SJCRH30 (cell line): Measurements from ENCODE around the gene RPL6. TPM values are rescaled to one million over a fixed set of nuclear protein-coding genes. Genes with fewer than 3 reads are reported as not detected.

ENCODE experiments used
- DNase-seq, 2 experiments: peaks; one replicate each; pipeline ENCODE4 v3.0.0-alpha.2; 2015 to 2020
- H3K27ac ChIP-seq: fragments of 250-450 bp; sonication (Bioruptor Pico); 2 replicates; pipeline ENCODE4 v1.5.1; 2020; ENCODE audit warnings: mild to moderate bottlenecking, moderate library complexity
- H3K27me3 ChIP-seq: fragments of 250-450 bp; sonication (Bioruptor Pico); 2 replicates; pipeline ENCODE4 v1.5.1; 2020; ENCODE audit warnings: mild to moderate bottlenecking, moderate library complexity
- H3K36me3 ChIP-seq: fragments of 250-450 bp; sonication (Bioruptor Pico); 2 replicates; pipeline ENCODE4 v1.5.1; 2020; ENCODE audit warnings: mild to moderate bottlenecking, moderate library complexity
- H3K4me1 ChIP-seq: fragments of 250-450 bp; sonication (Bioruptor Pico); 2 replicates; pipeline ENCODE4 v1.5.1; 2020; ENCODE audit warnings: mild to moderate bottlenecking, moderate library complexity
- H3K4me3 ChIP-seq: fragments of 250-450 bp; sonication (Bioruptor Pico); 2 replicates; pipeline ENCODE4 v1.5.1; 2020; ENCODE audit warnings: mild to moderate bottlenecking, moderate library complexity
- H3K9me3 ChIP-seq: fragments of 250-450 bp; sonication (Bioruptor Pico); replicated peaks from 2 replicates; pipeline ENCODE4 v1.5.1; 2020; ENCODE audit warnings: mild to moderate bottlenecking, moderate library complexity
- total RNA-seq: library from RNA; depleted of rRNA; stranded (reverse); fragments of >200 nt; shearing (Covaris generic); gene quantifications from 2 replicates; pipeline ENCODE4 v1.2.3, GENCODE V29; 2014; rRNA removed

The RPL6 gene
- total RNA-seq, 1 experiment from 2014 or later: 2,941 TPM

DNA sequence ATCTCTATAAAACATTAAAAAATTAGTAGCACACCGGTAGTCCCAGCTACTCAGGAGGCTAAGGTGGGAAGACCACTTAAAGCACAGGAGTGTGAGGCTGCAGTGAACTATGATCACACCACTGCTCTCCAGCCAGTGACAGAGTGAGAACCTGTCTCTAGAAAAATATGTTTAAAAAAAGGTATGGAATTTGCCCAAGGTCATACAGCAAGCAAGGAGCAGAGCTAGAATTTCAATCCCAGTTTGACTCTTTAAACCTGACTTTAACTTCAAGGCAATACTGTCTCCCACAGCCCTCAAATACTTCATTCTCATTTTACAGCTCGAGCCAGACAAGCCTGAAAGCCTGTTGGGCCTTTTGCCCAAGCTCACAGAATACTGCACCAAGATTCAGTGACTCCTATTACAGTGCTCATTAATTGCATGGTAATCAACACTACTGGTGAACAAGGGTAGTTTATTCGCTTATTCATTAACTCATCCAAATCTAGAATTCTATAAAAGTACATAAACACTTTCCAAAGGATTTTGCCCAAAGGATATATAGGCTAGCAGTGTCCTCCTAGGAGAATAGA is 35.2 kb downstream of the RPL6 start:
- H3K4me1 ChIP-seq: no peaks in the 10 kb centered on the region
- no peaks in the 10 kb centered on the region for H3K27me3 ChIP-seq
- no peak for DNase-seq

DNA sequence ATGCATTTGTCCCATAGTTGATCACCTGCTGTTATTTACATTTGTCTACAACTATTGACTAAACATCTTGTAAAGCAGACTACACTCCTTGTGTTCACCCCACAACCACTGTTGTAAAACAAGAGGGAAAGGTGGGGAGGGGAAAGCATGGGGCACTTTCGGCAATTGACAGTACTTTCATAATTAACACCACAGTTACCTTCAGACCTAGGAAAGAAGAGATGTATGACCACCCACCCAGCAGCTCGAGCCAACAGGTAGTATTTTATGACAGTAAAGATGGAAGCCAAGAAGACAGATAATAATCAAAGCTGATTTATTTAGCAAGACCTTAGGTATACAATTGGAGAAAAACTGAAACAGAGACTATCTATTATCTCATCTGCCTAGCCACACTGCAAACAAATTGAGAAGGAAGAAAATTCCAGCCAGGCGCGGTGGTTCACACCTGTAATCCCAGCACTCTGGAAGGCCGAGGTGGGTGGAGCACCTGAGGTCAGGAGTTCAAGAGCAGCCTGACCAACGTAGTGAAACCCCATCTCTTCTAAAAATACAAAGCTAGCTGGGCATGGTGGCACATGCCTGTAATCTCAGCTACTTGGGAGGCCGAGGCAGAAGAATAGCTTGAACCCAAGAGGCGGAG is 38.4 kb downstream of the RPL6 start:
- H3K27ac ChIP-seq: no peak overlapping the region
- no peaks in the 10 kb centered on the region for H3K4me1 ChIP-seq
- DNase-seq: no peak
- no peak overlapping the region for H3K4me3 ChIP-seq
- peaks cover 4% of the 10 kb centered on the region; the same call in 1 of the 2 replicates for H3K9me3 ChIP-seq
- no peaks in the 10 kb centered on the region for H3K36me3 ChIP-seq
- no peaks in the 10 kb centered on the region for H3K27me3 ChIP-seq

More for the DNA sequence above, 35.2 kb downstream of the RPL6 start:
- Histone ChIP-seq H3K4me3 (no peak overlapping the region), H3K9me3 (peaks cover 4% of the 10 kb centered on the region; the same call in 1 of the 2 replicates), H3K27ac (no peak overlapping the region), H3K36me3 (no peaks in the 10 kb centered on the region)

DNA sequence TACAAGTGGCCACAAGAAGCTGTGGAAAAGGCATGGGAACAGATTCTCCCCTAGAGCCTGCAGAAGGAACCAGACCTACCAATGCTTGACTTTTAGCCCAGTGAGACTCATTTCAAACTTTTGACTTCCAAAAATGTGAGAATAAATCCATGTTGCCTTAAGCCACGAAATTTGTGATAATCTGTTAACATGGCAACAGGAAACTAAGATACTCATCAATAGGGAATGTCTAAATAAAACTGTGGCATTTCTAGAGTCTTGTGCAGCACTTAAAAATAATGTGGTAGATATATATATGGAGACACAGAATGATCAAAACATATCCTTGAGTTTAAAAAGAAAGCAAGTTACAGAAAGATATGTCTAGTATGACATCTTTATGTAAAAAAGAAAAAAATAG is 39.2 kb downstream of the RPL6 start:
- Histone ChIP-seq H3K9me3 (peaks cover 2% of the 10 kb centered on the region; the same call in 1 of the 2 replicates), H3K36me3 (no peaks in the 10 kb centered on the region), H3K27me3 (no peaks in the 10 kb centered on the region), H3K4me3 (no peak overlapping the region), H3K4me1 (no peaks in the 10 kb centered on the region), H3K27ac (no peak overlapping the region)
- DNase-seq: no peak

DNA sequence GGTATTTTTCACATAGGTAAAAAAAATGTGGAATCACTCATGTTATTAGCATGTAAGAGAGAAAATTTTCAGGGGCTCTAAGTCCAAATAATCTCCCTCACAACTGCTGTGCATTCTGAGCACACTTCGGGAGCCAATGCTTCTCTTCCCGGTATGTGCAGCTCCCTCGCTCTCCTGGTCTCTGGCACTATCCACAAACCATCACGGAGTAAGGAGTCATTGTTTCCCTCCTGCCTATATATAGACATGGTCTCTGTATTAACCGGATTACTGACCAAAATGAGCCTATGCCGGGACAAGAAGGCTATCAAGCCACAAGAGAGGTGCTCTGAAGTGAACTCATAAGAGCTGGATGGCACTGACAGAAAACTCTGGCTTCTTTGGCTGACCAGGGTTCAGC is 40.5 kb downstream of the RPL6 start:
- Histone ChIP-seq H3K27ac (no peak overlapping the region), H3K4me3 (no peak overlapping the region), H3K9me3 (no peaks in the 10 kb centered on the region), H3K27me3 (no peaks in the 10 kb centered on the region), H3K36me3 (no peaks in the 10 kb centered on the region), H3K4me1 (no peaks in the 10 kb centered on the region)
- DNase-seq: no peak

DNA sequence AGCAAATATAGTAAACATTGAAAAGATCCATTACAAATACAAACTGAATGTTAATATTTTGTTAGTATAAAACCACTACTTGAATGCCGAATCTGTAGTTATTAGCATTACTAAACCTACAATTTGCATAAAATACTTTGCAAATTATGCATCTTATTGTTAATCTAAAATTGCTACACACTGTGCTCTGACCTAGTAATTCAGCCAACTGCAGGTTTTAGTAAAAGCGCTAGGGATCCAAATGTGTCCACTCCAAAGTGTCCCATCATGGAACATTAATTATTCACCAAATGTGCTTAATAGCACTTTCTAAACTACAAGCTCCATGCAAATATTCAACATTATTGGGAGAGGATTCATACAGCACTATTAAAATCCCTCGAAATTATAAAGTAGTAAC is 41.4 kb downstream of the RPL6 start:
- Histone ChIP-seq H3K9me3 (no peaks in the 10 kb centered on the region), H3K36me3 (no peaks in the 10 kb centered on the region), H3K27me3 (no peaks in the 10 kb centered on the region), H3K4me3 (no peak overlapping the region), H3K4me1 (no peaks in the 10 kb centered on the region), H3K27ac (no peak overlapping the region)
- DNase-seq: no peak

DNA sequence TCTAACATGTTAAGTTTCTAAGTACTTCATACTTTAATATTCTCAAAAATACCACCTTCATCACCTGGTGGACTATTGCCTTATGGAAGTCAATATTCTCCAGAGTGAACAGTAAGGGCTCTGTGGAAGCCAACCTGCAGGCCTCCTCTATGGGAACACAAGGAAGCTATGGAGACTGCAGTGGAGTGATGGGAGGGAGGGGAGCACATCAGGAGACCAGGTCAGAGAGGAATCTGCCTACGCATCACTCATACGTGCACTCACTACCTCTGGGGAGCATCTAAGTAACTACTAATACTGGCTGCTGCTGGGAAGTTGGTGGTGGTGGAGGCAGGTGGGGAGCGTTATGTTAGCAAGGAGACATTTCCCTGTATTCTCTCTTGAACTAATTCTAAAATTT is 47.1 kb downstream of the RPL6 start:
- no peaks in the 10 kb centered on the region for H3K4me1 ChIP-seq
- no peak overlapping the region for H3K4me3 ChIP-seq
- H3K36me3 ChIP-seq: no peaks in the 10 kb centered on the region
- H3K27ac ChIP-seq: no peak overlapping the region
- H3K9me3 ChIP-seq: no peaks in the 10 kb centered on the region
- H3K27me3 ChIP-seq: no peaks in the 10 kb centered on the region
- no peak for DNase-seq

DNA sequence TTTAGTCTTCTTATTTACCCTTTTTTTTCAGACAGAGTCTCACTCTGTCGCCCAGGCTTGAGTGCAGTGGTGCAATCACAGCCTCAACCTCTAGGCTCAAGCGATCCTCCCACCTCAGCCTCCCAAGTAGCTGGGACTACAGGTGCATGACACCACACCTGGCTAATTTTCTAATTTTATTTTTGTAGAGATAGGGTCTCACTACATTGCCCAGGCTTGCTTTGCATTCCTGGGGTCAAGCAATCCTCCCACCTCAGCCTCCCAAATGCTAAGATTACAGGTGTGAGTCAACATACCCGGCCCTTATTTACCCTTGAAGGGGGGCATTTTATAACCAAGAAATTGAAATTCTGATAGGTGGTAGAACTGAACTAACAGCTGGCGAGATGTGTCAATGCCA is 48.1 kb downstream of the RPL6 start:
- Histone ChIP-seq H3K27ac (no peak overlapping the region), H3K4me1 (no peaks in the 10 kb centered on the region), H3K9me3 (no peaks in the 10 kb centered on the region), H3K36me3 (no peaks in the 10 kb centered on the region), H3K27me3 (no peaks in the 10 kb centered on the region), H3K4me3 (no peak overlapping the region)
- no peak for DNase-seq

DNA sequence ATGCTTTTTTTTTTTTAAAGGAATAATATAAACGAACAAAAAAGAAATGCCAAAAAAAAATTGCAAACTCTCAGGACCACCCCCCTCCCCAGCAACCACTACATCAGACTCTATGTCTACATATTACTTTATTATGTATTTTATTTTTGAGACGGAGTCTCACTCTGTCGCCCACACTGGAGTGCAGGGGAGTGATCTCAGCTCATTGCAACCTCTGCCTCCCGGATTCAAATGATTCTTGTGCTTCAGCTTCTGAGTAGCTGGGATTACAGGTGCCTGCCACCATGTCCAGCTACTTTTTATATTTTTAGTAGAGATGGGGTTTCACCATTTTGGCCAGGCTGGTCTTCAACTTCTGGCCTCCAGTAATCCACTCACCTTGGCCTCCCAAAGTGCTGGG is 50.1 kb downstream of the RPL6 start:
- Histone ChIP-seq H3K4me3 (no peak overlapping the region), H3K9me3 (no peaks in the 10 kb centered on the region), H3K36me3 (no peaks in the 10 kb centered on the region), H3K27me3 (no peaks in the 10 kb centered on the region), H3K27ac (no peak overlapping the region), H3K4me1 (no peaks in the 10 kb centered on the region)
- DNase-seq: no peak

DNA sequence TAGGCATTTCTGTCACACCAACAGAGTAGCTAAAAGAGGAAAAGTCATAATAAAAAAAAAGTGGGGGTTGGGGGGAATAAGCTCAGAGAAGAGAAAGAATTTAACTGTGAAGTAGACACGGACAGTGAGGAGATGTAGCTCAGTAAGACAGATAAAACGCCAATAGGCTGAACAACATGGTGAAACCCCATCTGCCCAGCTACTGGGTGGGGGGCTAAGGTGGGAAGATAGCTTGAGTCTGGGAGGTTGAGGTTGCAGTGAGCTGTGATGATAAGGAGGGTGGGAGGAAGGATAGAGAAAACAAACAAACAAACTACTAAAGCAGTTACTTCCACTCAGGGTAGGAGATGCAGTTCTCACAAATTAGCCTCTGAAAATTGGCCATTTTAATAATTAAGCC is 52.2 kb downstream of the RPL6 start:
- H3K4me1 ChIP-seq: no peaks in the 10 kb centered on the region
- no peaks in the 10 kb centered on the region for H3K27me3 ChIP-seq
- no peak for DNase-seq
- H3K36me3 ChIP-seq: no peaks in the 10 kb centered on the region
- no peak overlapping the region for H3K4me3 ChIP-seq
- no peak overlapping the region for H3K27ac ChIP-seq
- no peaks in the 10 kb centered on the region for H3K9me3 ChIP-seq

Other genes with a start within 250 kb of the RPL6 start
- gene HECTD4, start 27.2 kb downstream of the RPL6 start, total RNA-seq: 10.0 and 13.1 TPM in 2 replicates
- gene PTPN11, start 9.3 kb upstream of the RPL6 start, total RNA-seq: 85.1 and 90.6 TPM in 2 replicates